ENCODE measurements around the gene CELSR1.

CELSR1 gene

GRCh38 chr22:46436595-46437175 is 100.7 kb downstream of the CELSR1 start:
- no peak for TF ChIP-seq POLR2A (IDR thresholded peaks at IDR 0.05; ENCODE audit: low read length)
- TF ChIP-seq GATA1 (IDR thresholded peaks at IDR 0.05; ENCODE audit: low read depth, low read length), result no peak
- DNase-seq, result no peak

GRCh38 chr22:46433318-46433717 is 104.1 kb downstream of the CELSR1 start:
- no peak for TF ChIP-seq GATA1 (IDR thresholded peaks at IDR 0.05; ENCODE audit: low read depth, low read length)
- TF ChIP-seq POLR2A (IDR thresholded peaks at IDR 0.05; ENCODE audit: low read length), result no peak
- no peak for DNase-seq

- TF ChIP-seq POLR2A (IDR thresholded peaks at IDR 0.05; ENCODE audit: low read length), result no peak
- no peak for TF ChIP-seq GATA1 (IDR thresholded peaks at IDR 0.05; ENCODE audit: low read depth, low read length)
- DNase-seq, result no peak
Observed at GRCh38 chr22:46432164-46433068, 105.0 kb downstream of the CELSR1 start.

DNA sequence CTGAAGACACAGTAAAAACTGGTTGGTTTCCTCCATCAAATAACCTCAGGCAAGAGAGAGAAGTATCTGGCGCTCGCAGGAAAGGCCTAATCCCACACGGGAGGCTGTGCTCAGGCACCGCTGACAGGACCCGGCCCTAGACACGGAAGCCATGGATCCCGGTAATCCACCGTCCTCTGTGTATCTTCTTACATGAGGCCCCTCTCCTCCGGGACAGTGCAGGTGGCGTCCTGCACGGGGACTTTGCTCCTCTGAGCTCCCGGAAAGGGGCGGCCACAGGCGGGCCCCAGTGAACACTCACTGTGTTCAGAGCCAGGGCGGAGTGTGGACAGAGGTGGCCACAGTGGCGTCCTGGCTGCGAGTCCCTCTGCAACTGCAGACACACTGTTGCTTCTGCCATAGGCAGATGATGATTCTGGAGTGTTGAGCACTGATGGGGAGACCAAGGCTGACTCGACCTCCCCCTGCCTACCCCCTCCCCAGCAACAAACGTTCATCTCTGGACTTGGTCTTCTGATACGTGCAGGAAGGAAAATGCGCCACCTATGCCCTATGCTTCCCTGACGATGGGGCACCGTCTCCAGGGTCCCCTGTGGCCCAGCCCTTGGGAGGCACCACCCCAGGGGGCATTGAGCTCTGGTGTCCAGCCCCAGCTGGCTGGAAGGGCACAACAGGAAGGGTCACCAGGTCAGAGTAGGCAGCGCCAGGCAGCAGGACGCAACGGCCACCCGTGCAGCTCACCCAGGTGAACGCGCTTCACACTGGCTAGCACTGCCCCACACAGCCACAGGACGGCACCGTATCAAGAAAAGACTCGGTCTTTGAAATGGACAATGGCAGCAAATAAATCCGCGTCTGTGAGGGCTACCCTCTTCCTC is 106.2 kb downstream of the CELSR1 start:
- TF ChIP-seq POLR2A (IDR thresholded peaks at IDR 0.05; ENCODE audit: low read length), result no peak
- TF ChIP-seq GATA1 (IDR thresholded peaks at IDR 0.05; ENCODE audit: low read depth, low read length), result no peak
- no peak for DNase-seq

- DNase-seq, result no peak
- no peak for TF ChIP-seq POLR2A (IDR thresholded peaks at IDR 0.05; ENCODE audit: low read length)
- no peak for TF ChIP-seq GATA1 (IDR thresholded peaks at IDR 0.05; ENCODE audit: low read depth, low read length)
Observed at GRCh38 chr22:46429325-46429853, 108.0 kb downstream of the CELSR1 start.

DNA sequence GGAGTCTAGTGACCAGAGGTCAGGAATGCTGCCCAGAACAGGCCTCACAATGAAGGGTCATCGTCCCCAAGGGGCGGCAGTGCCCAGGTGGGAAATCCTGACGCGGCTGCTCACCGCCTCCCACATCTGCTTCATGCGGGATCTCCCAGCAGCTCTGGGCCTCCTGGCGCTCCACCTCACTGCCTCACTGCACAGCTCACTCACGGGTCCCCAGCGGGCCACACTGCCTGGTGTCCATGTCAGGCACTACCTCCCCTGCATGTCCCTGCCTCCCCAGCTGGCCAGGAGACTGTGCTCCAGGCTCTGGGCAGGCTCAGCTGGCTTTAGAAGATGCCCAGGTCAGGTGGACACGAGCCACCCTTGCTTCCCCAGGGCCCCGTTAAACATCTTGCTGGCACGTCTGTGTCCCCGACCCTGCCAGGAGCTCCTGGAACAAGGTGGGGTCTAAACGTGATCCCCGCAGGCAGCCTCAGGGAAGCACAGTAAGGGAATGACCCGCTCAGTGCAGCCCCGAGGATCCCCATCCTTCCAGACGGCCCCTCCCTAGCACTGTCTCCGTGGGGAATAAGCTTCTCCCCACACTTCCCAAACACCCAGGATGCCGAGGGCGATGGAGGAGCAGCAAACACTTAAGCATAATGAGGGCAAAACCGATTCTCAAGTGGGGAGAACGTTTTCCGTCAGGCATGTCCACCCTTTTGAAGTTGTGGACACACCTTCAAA is 108.7 kb downstream of the CELSR1 start:
- DNase-seq, result no peak
- TF ChIP-seq GATA1 (IDR thresholded peaks at IDR 0.05; ENCODE audit: low read depth, low read length), result no peak
- TF ChIP-seq POLR2A (IDR thresholded peaks at IDR 0.05; ENCODE audit: low read length), result no peak

GRCh38 chr22:46428171-46428570 is 109.2 kb downstream of the CELSR1 start:
- TF ChIP-seq GATA1 (IDR thresholded peaks at IDR 0.05; ENCODE audit: low read depth, low read length) (no peak), POLR2A (IDR thresholded peaks at IDR 0.05; ENCODE audit: low read length) (no peak)
- no peak for DNase-seq

GRCh38 chr22:46425016-46425415 is 112.4 kb downstream of the CELSR1 start:
- no peak for DNase-seq
- TF ChIP-seq POLR2A (IDR thresholded peaks at IDR 0.05; ENCODE audit: low read length), result no peak
- no peak for TF ChIP-seq GATA1 (IDR thresholded peaks at IDR 0.05; ENCODE audit: low read depth, low read length)

GRCh38 chr22:46424496-46424895 is 112.9 kb downstream of the CELSR1 start:
- no peak for DNase-seq
- no peak for TF ChIP-seq GATA1 (IDR thresholded peaks at IDR 0.05; ENCODE audit: low read depth, low read length)
- no peak for TF ChIP-seq POLR2A (IDR thresholded peaks at IDR 0.05; ENCODE audit: low read length)

- TF ChIP-seq POLR2A (IDR thresholded peaks at IDR 0.05; ENCODE audit: low read length) (no peak), GATA1 (IDR thresholded peaks at IDR 0.05; ENCODE audit: low read depth, low read length) (no peak)
Observed at GRCh38 chr22:46422896-46423295, 114.5 kb downstream of the CELSR1 start.

GRCh38 chr22:46421267-46421666 is 116.2 kb downstream of the CELSR1 start:
- TF ChIP-seq POLR2A (IDR thresholded peaks at IDR 0.05; ENCODE audit: low read length) (no peak), GATA1 (IDR thresholded peaks at IDR 0.05; ENCODE audit: low read depth, low read length) (no peak)
- DNase-seq, result no peak

More at GRCh38 chr22:46422896-46423295, 114.5 kb downstream of the CELSR1 start:
- no peak for DNase-seq

- TF ChIP-seq POLR2A (IDR thresholded peaks at IDR 0.05; ENCODE audit: low read length) (no peak), GATA1 (IDR thresholded peaks at IDR 0.05; ENCODE audit: low read depth, low read length) (no peak)
- DNase-seq, result no peak
Observed at GRCh38 chr22:46419754-46420571, 117.5 kb downstream of the CELSR1 start.

Measured in erythroblast (primary cell).